Lung (tissue), 12 donors: ENCODE data around the gene RRAS. TPM values are rescaled to one million over a fixed set of nuclear protein-coding genes. Genes with fewer than 3 reads are reported as not detected.
A peak's percentile ranks its signal among the peaks of the same experiment; 100 is the strongest.

Experiments used
- ATAC-seq: fragments of 200-7000 bp; cut with Tn5 transposase; one replicate; pipeline ENCODE4 v1.9.1; 2020; ENCODE audit warnings: moderate number of reproducible peaks; ENCODE audit not compliant: insufficient read depth, low FRiP score
- DNase-seq, 3 donors: peaks; one replicate each; pipeline ENCODE4 v3.0.0-alpha.2; 2013 to 2017
- H3K27ac ChIP-seq, 2 donors: one replicate each; pipeline ENCODE4 v1.5.1; 2013; ENCODE audit warnings: mild to moderate bottlenecking in 2 of 2, moderate library complexity in 2 of 2, control low read depth in 1 of 2, inconsistent platforms in 1 of 2, low read depth in 1 of 2, low read length in 1 of 2
- H3K27me3 ChIP-seq, 3 donors: one replicate each; pipeline ENCODE4 v1.5.1; 2013; ENCODE audit warnings: low read length in 2 of 3; ENCODE audit not compliant: control insufficient read depth in 3 of 3, insufficient read depth in 3 of 3
- H3K36me3 ChIP-seq, 4 donors: one replicate each; pipeline ENCODE4 v1.5.1; 2013; ENCODE audit warnings: low read length in 4 of 4, mild to moderate bottlenecking in 1 of 4, moderate library complexity in 1 of 4; ENCODE audit not compliant: control insufficient read depth in 4 of 4, insufficient read depth in 4 of 4
- H3K4me1 ChIP-seq, 5 donors: one replicate each; pipeline ENCODE4 v1.5.1; 2013; ENCODE audit warnings: low read length in 5 of 5, mild to moderate bottlenecking in 2 of 5, moderate library complexity in 1 of 5; ENCODE audit not compliant: control insufficient read depth in 5 of 5, insufficient read depth in 5 of 5
- H3K4me3 ChIP-seq: one replicate; pipeline ENCODE4 v1.5.1; 2013; ENCODE audit warnings: mild to moderate bottlenecking, control low read depth, moderate library complexity
- H3K9ac ChIP-seq, 2 donors: one replicate each; pipeline ENCODE4 v1.5.1; 2013; ENCODE audit warnings: low read length in 2 of 2, control low read depth in 1 of 2; ENCODE audit not compliant: insufficient read depth in 1 of 2
- H3K9me3 ChIP-seq, 4 donors: one replicate each; pipeline ENCODE4 v1.5.1; 2013; ENCODE audit warnings: low read length in 3 of 4, mild to moderate bottlenecking in 1 of 4, moderate library complexity in 1 of 4; ENCODE audit not compliant: control insufficient read depth in 4 of 4, insufficient read depth in 3 of 4
- CTCF ChIP-seq: IDR thresholded peaks from 2 replicates; pipeline ENCODE4 v1.5.1; 2012; ENCODE audit warnings: mild to moderate bottlenecking; ENCODE audit errors: control extremely low read depth, extremely low read depth
- WGBS, 2 donors: extraction: QIAGEN DNeasy Blood & Tissue Kit; methylation state at CpG; one replicate each; pipeline ENCODE4 v1.1.7; 2013; 5-methylcytosine and 5-hydroxymethylcytosine counted together
- polyA plus RNA-seq, 2 donors: library from polyadenylated mRNA; stranded (reverse); fragments of 200-250 nt; gene quantifications; one replicate each; pipeline ENCODE4 v1.2.1, GENCODE V29; 2013
- total RNA-seq, 2 donors: library from RNA; depleted of rRNA in 1 of 2; stranded (reverse); fragments of >200 nt in 1 of 2; gene quantifications; one replicate each; pipeline ENCODE4 v1.2.1, GENCODE V29; 2014 to 2021
- donor health status: control.
- donor health status: control.
- donor health status: Bipolar disorder and iron deficiency.
- donor health status: healthy.
- donor health status: DM: yes; HTN: yes; CAD: no.

The RRAS gene
- total and polyA plus RNA-seq, 4 donors: 26.3 to 180 (median 106) TPM

- TF ChIP-seq CTCF: peak; percentile 51
- peaks cover 0 to 21% (median 13%) of the 10 kb centered on the region in 4 donors for H3K36me3 ChIP-seq
- 2 to 3% methylated on average over 21 of the region's 21 CpGs for WGBS, 2 donors
- H3K9me3 ChIP-seq: no peaks in the 10 kb centered on the region
- H3K9ac ChIP-seq: peak overlapping the region; percentile 44 to 84
- peak overlapping the region; percentile 56 to 91 for H3K27ac ChIP-seq
- DNase-seq (peak; percentile 91 to 94 (median 93)), ATAC-seq (no peak)
- peak overlapping the region; percentile 83 for H3K4me3 ChIP-seq
- no peaks in the 10 kb centered on the region for H3K27me3 ChIP-seq
- peaks cover 9 to 31% (median 16%) of the 10 kb centered on the region in 5 donors for H3K4me1 ChIP-seq
These were observed 38.1 kb upstream of the RRAS start for GRCh38 chr19:49677901-49678674.

- no peaks in the 10 kb centered on the region for H3K27me3 ChIP-seq
- H3K27ac ChIP-seq: peak within 1 kb of the TSS; percentile 90 to 93
- no peak for TF ChIP-seq CTCF
- WGBS, 2 donors: 0 to 1% methylated on average over 46 to 57 of the region's 57 CpGs
- peak in 2 of 3 donors; percentile 72 to 79 for DNase-seq
- ATAC-seq: no peak
- peaks cover 9 to 31% (median 16%) of the 10 kb centered on the region in 5 donors for H3K4me1 ChIP-seq
- H3K36me3 ChIP-seq: peaks cover 0 to 16% (median 10%) of the 10 kb centered on the region in 4 donors
- peak within 1 kb of the TSS; percentile 83 for H3K4me3 ChIP-seq
- no peaks in the 10 kb centered on the region for H3K9me3 ChIP-seq
- H3K9ac ChIP-seq: peak within 1 kb of the TSS; percentile 44 to 88
These were observed 37.4 kb upstream of the RRAS start, which contains the start of gene PRMT1 for GRCh38 chr19:49677231-49677900. Gene PRMT1 (plus strand): TSS chr19:49677271. CDS start chr19:49677281, 10 bp downstream.

GRCh38 chr19:49676784-49677230, 36.9 kb upstream of the RRAS start:
- Histone ChIP-seq H3K9ac (peak overlapping the region in 1 of 2 donors; percentile 81), H3K4me1 (peaks cover 9 to 36% (median 16%) of the 10 kb centered on the region in 5 donors), H3K27ac (peak overlapping the region; percentile 90 to 91), H3K9me3 (no peaks in the 10 kb centered on the region), H3K27me3 (no peaks in the 10 kb centered on the region), H3K4me3 (peak overlapping the region; percentile 83), H3K36me3 (peaks cover 0 to 10% (median 5%) of the 10 kb centered on the region in 4 donors)
- DNase-seq (peak; percentile 100), ATAC-seq (peak; percentile 84)
- 0% methylated on average over 34 of the region's 34 CpGs for WGBS, 2 donors
- TF ChIP-seq CTCF: no peak
